Body of pancreas (tissue), 4 donors: ENCODE results near the gene SRGAP1.

ENCODE experiments used
- POLR2A ChIP-seq, 3 donors: fragments of 450-650 bp; IDR thresholded peaks; one replicate each; pipeline ENCODE4 v1.6.1; 2016; ENCODE audit warnings: antibody characterized with exemption in 3 of 3, mild to moderate bottlenecking in 2 of 3
- TF ChIP-seq, protein P1 (sequence below), 7 experiments: fragments of 450-650 bp in 4 of 7; fragments of 200-600 bp in 3 of 7; sonication (generic) in 3 of 7; IDR thresholded peaks; one replicate each; pipeline ENCODE4 v1.5.1; 2016 to 2019; ENCODE audit warnings: antibody characterized with exemption in 7 of 7

GRCh38 chr12:64099397-64099796 lies 254.9 kb downstream of the SRGAP1 start:
- TF ChIP-seq, protein P1, sequence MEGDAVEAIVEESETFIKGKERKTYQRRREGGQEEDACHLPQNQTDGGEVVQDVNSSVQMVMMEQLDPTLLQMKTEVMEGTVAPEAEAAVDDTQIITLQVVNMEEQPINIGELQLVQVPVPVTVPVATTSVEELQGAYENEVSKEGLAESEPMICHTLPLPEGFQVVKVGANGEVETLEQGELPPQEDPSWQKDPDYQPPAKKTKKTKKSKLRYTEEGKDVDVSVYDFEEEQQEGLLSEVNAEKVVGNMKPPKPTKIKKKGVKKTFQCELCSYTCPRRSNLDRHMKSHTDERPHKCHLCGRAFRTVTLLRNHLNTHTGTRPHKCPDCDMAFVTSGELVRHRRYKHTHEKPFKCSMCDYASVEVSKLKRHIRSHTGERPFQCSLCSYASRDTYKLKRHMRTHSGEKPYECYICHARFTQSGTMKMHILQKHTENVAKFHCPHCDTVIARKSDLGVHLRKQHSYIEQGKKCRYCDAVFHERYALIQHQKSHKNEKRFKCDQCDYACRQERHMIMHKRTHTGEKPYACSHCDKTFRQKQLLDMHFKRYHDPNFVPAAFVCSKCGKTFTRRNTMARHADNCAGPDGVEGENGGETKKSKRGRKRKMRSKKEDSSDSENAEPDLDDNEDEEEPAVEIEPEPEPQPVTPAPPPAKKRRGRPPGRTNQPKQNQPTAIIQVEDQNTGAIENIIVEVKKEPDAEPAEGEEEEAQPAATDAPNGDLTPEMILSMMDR (IDR thresholded peaks at IDR 0.05): no peak
- TF ChIP-seq POLR2A (IDR thresholded peaks at IDR 0.05): no peak
